ENCODE measurements around the gene COL5A2. TPM values are rescaled to one million over a fixed set of nuclear protein-coding genes. Genes with fewer than 3 reads are reported as not detected.

COL5A2 gene
- total RNA-seq, 4 donors from 2014 or later, result 16.1 to 62.8 (median 33.1) TPM

DNA sequence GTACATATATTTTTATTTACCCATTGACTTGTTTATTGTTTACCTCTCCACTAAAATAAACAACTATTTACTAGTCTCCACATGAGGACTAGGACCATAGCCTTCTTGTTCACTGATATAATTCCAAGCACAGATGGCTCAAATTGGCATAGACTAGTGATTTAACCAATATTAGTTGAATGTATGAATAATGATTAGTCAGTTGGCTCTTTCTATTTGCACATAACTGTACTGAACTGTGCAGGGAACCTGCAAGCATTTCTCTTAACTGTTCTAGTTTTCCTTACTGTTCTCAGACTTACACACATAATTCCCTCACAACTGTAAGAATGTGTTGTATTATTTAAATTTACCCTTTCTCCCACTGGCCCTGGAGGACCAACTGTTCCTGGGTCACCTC is 113.5 kb downstream of the COL5A2 start:
- no peak for DNase-seq
- Histone ChIP-seq H3K36me3 (peaks cover 0 to 9% (median 0%) of the 10 kb centered on the region in 4 donors), H3K4me3 (no peak overlapping the region), H3K4me1 (peaks cover 0 to 6% (median 0%) of the 10 kb centered on the region in 4 donors), H3K9me3 (no peaks in the 10 kb centered on the region), H3K27me3 (no peaks in the 10 kb centered on the region), H3K27ac (no peak overlapping the region)
- in situ Hi-C loops (cut with MboI; ENCODE audit: low pct_ligation_motif_present in 1 of 4, low pct_unique_long_range_greater_than_20kb in 1 of 4, low sequenced_read_pairs in 3 of 4), result no loop called here
- no peak for TF ChIP-seq POLR2AphosphoS5 (IDR thresholded peaks at IDR 0.05)
- TF ChIP-seq EP300 (IDR thresholded peaks at IDR 0.05; ENCODE audit: low read depth), result no peak
- TF ChIP-seq, protein P1, sequence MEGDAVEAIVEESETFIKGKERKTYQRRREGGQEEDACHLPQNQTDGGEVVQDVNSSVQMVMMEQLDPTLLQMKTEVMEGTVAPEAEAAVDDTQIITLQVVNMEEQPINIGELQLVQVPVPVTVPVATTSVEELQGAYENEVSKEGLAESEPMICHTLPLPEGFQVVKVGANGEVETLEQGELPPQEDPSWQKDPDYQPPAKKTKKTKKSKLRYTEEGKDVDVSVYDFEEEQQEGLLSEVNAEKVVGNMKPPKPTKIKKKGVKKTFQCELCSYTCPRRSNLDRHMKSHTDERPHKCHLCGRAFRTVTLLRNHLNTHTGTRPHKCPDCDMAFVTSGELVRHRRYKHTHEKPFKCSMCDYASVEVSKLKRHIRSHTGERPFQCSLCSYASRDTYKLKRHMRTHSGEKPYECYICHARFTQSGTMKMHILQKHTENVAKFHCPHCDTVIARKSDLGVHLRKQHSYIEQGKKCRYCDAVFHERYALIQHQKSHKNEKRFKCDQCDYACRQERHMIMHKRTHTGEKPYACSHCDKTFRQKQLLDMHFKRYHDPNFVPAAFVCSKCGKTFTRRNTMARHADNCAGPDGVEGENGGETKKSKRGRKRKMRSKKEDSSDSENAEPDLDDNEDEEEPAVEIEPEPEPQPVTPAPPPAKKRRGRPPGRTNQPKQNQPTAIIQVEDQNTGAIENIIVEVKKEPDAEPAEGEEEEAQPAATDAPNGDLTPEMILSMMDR (IDR thresholded peaks at IDR 0.05), result no peak
- TF ChIP-seq POLR2A (IDR thresholded peaks at IDR 0.05), result no peak
- intact Hi-C loops (cut with DNase I; ENCODE audit: low total_unique reads), result no loop called here

DNA sequence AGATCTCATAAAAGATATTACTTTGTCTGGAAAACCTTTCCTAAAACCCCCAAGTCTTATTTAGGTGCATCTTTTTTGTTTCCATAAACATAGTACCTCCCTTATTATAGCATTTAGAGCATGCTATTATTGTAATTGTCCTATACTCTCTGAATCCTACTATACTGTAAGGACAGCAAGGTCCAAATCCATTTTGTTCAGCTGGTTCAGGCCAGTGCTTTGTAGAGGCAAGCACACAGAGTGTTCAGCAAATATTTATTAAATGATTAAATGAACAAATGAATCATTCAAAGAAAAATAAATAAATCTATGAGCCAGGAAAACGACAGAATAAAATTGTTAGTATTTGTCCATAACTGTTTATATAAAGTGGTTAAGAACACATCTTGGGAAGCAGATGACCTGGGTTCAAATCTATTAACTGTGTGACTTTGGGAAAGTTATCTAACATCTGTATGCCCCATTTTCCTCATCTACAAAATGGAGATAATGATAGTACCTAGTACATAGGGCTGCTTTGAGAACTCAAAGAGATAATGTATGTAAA is 119.4 kb downstream of the COL5A2 start:
- Histone ChIP-seq H3K4me1 (no peaks in the 10 kb centered on the region), H3K9me3 (no peaks in the 10 kb centered on the region), H3K27me3 (no peaks in the 10 kb centered on the region), H3K4me3 (no peak overlapping the region), H3K27ac (no peak overlapping the region), H3K36me3 (peaks cover 0 to 3% (median 0%) of the 10 kb centered on the region in 4 donors)
- in situ Hi-C loops (cut with MboI; ENCODE audit: low pct_ligation_motif_present in 1 of 4, low pct_unique_long_range_greater_than_20kb in 1 of 4, low sequenced_read_pairs in 3 of 4) (no loop called here), intact Hi-C loops (cut with DNase I; ENCODE audit: low total_unique reads) (no loop called here)
- no peak for DNase-seq
- 0 to 24% methylated on average over 1 of the region's 1 CpG for WGBS, 2 donors (ENCODE audit: low coverage in 1 of 2)
- no peak for TF ChIP-seq POLR2AphosphoS5 (IDR thresholded peaks at IDR 0.05)
- TF ChIP-seq POLR2A (IDR thresholded peaks at IDR 0.05), result no peak
- TF ChIP-seq EP300 (IDR thresholded peaks at IDR 0.05; ENCODE audit: low read depth), result no peak
- TF ChIP-seq, protein P1 (IDR thresholded peaks at IDR 0.05), result no peak

DNA sequence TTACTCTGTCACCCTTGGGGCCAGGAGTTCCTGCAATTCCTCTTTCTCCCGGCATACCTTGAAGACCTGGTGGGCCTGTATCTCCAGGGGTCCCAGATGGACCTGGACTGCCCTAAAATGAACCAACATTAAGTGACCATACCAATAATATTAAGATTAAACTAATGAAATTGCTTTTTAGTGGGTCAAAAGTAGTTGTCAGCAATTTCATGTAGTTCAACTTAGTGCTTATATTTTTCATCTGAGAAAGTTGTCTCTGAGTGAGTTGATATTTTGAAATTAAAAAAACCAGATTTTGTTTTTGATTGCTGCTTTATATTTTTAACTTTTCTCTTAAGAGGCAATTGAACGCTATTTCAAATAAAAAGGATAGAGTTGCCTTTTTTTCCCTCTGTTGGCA is 122.2 kb downstream of the COL5A2 start:
- TF ChIP-seq, protein P1 (IDR thresholded peaks at IDR 0.05), result no peak
- no peak for TF ChIP-seq POLR2AphosphoS5 (IDR thresholded peaks at IDR 0.05)
- no peak for TF ChIP-seq POLR2A (IDR thresholded peaks at IDR 0.05)
- no peak for TF ChIP-seq EP300 (IDR thresholded peaks at IDR 0.05; ENCODE audit: low read depth)
- no peak for DNase-seq
- no peaks in the 10 kb centered on the region for H3K27me3 ChIP-seq
- in situ Hi-C loops (cut with MboI; ENCODE audit: low pct_ligation_motif_present in 1 of 4, low pct_unique_long_range_greater_than_20kb in 1 of 4, low sequenced_read_pairs in 3 of 4) (no loop called here), intact Hi-C loops (cut with DNase I; ENCODE audit: low total_unique reads) (no loop called here)
- no peak overlapping the region for H3K27ac ChIP-seq
- H3K4me1 ChIP-seq, result no peaks in the 10 kb centered on the region
- H3K9me3 ChIP-seq, result no peaks in the 10 kb centered on the region
- peaks cover 0 to 3% (median 0%) of the 10 kb centered on the region in 4 donors for H3K36me3 ChIP-seq
- no peak overlapping the region for H3K4me3 ChIP-seq
- 89 to 90% methylated on average over 2 of the region's 2 CpGs for WGBS, 2 donors (ENCODE audit: low coverage in 1 of 2)

DNA sequence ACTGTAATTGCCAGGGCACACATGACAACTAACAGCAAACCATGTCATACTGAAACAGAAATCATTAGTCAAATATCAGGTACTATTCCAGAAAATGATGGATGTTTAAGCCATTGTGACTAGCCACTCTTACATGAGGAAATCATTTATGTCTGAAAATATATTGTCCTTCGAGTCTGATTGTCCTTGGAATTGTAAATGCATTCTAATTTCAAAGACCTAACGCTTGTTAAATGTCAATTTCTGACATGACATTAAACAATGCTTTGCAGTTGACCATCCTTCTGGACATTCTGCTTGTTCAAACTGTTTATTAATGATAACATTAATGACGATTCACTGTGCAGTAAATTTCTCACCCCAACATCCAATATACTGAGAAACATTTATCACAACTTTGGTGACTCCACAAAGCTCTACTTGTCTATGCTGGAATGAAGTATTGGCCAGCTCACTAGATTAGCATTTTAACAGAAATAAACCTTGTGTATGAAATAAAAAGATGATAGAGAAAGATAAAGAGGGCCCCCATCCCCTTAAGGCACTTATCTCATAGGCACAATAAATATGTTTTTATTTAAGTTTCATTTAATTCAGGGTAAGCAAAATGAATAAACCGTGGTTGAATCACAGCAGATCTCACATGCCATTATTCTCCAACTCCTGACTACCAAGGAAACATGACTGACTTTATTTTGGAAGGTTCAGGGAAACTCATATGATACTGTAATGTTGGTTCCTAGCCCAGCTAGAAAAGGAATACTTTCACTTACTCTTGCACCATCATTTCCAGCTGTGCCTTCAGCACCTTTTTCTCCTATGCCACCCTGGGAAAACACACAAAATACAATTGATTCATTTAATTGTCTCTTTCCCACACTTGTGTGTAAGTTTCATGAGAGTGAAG is 123.1 kb downstream of the COL5A2 start:
- Histone ChIP-seq H3K27ac (no peak overlapping the region), H3K9me3 (no peaks in the 10 kb centered on the region), H3K4me1 (no peaks in the 10 kb centered on the region), H3K27me3 (no peaks in the 10 kb centered on the region), H3K4me3 (no peak overlapping the region), H3K36me3 (peaks cover 0 to 4% (median 2%) of the 10 kb centered on the region in 4 donors)
- WGBS, 2 donors (ENCODE audit: low coverage in 1 of 2), result 66 to 68% methylated on average over 4 of the region's 4 CpGs
- in situ Hi-C loops (cut with MboI; ENCODE audit: low pct_ligation_motif_present in 1 of 4, low pct_unique_long_range_greater_than_20kb in 1 of 4, low sequenced_read_pairs in 3 of 4), result no loop called here
- intact Hi-C loops (cut with DNase I; ENCODE audit: low total_unique reads), result no loop called here
- no peak for TF ChIP-seq EP300 (IDR thresholded peaks at IDR 0.05; ENCODE audit: low read depth)
- TF ChIP-seq, protein P1 (IDR thresholded peaks at IDR 0.05), result no peak
- no peak for TF ChIP-seq POLR2AphosphoS5 (IDR thresholded peaks at IDR 0.05)
- no peak for TF ChIP-seq POLR2A (IDR thresholded peaks at IDR 0.05)
- DNase-seq, result no peak
